Measurements from ENCODE around the gene MMP25.
"Not testable (repeated sequence)": the region's sequence is repeated elsewhere in the genome, so short reads cannot be mapped to it uniquely, and the experiment has no call there.

MMP25 gene

GRCh38 chr16:3051494-3051893, 5.1 kb downstream of the MMP25 start:
- DNase-seq (ENCODE audit: insufficient read length) (no peak), FAIRE-seq (no peak)
- no peak for TF ChIP-seq POLR2A (IDR thresholded peaks at IDR 0.05; ENCODE audit: low read depth, low read length)
- no peak for TF ChIP-seq TAF1 (IDR thresholded peaks at IDR 0.05; ENCODE audit: borderline replicate concordance, low read depth, low read length)
- TF ChIP-seq POLR2AphosphoS5 (IDR thresholded peaks at IDR 0.05; ENCODE audit: low read depth, low read length) = no peak

GRCh38 chr16:3052571-3053329, 6.4 kb downstream of the MMP25 start:
- FAIRE-seq = peak; percentile 48

GRCh38 chr16:3053330-3053710, 7.0 kb downstream of the MMP25 start:
- not testable (repeated sequence) for DNase-seq (ENCODE audit: insufficient read length)
- peak; percentile 96 for FAIRE-seq

More at GRCh38 chr16:3052571-3053329, 6.4 kb downstream of the MMP25 start:
- DNase-seq (ENCODE audit: insufficient read length) = not testable (repeated sequence)

- no peak for TF ChIP-seq POLR2A (IDR thresholded peaks at IDR 0.05; ENCODE audit: low read depth, low read length)
- no peak for TF ChIP-seq TAF1 (IDR thresholded peaks at IDR 0.05; ENCODE audit: borderline replicate concordance, low read depth, low read length)
- TF ChIP-seq POLR2AphosphoS5 (IDR thresholded peaks at IDR 0.05; ENCODE audit: low read depth, low read length) = no peak
- DNase-seq (ENCODE audit: insufficient read length) = no peak
- FAIRE-seq = peak; percentile 72
Observed at GRCh38 chr16:3054965-3055733, 8.8 kb downstream of the MMP25 start.

GRCh38 chr16:3055734-3056115, 9.4 kb downstream of the MMP25 start:
- DNase-seq (ENCODE audit: insufficient read length) = not testable (repeated sequence)
- FAIRE-seq = peak; percentile 5

GRCh38 chr16:3056336-3057180, 10.2 kb downstream of the MMP25 start:
- TF ChIP-seq POLR2A (IDR thresholded peaks at IDR 0.05; ENCODE audit: low read depth, low read length) (no peak), TAF1 (IDR thresholded peaks at IDR 0.05; ENCODE audit: borderline replicate concordance, low read depth, low read length) (no peak), POLR2AphosphoS5 (IDR thresholded peaks at IDR 0.05; ENCODE audit: low read depth, low read length) (no peak)
- no peak for FAIRE-seq
- no peak for DNase-seq (ENCODE audit: insufficient read length)

- TF ChIP-seq POLR2A (IDR thresholded peaks at IDR 0.05; ENCODE audit: low read depth, low read length) (no peak), POLR2AphosphoS5 (IDR thresholded peaks at IDR 0.05; ENCODE audit: low read depth, low read length) (no peak), TAF1 (IDR thresholded peaks at IDR 0.05; ENCODE audit: borderline replicate concordance, low read depth, low read length) (no peak)
- FAIRE-seq (no peak), DNase-seq (ENCODE audit: insufficient read length) (no peak)
Observed at GRCh38 chr16:3057181-3058138, 11.1 kb downstream of the MMP25 start.

- TF ChIP-seq TAF1 (IDR thresholded peaks at IDR 0.05; ENCODE audit: borderline replicate concordance, low read depth, low read length) (no peak), POLR2A (IDR thresholded peaks at IDR 0.05; ENCODE audit: low read depth, low read length) (no peak), POLR2AphosphoS5 (IDR thresholded peaks at IDR 0.05; ENCODE audit: low read depth, low read length) (no peak)
- DNase-seq (ENCODE audit: insufficient read length) (no peak), FAIRE-seq (no peak)
Observed at GRCh38 chr16:3058139-3059030, 12.0 kb downstream of the MMP25 start.

- TF ChIP-seq POLR2AphosphoS5 (IDR thresholded peaks at IDR 0.05; ENCODE audit: low read depth, low read length) = no peak
- TF ChIP-seq POLR2A (IDR thresholded peaks at IDR 0.05; ENCODE audit: low read depth, low read length) = peak; percentile 40; the same call in 1 of the 2 replicates
- DNase-seq (ENCODE audit: insufficient read length) (peak; percentile 95), FAIRE-seq (peak; percentile 88)
Observed at GRCh38 chr16:3059041-3059722, 12.8 kb downstream of the MMP25 start.

GRCh38 chr16:3059723-3060242, 13.4 kb downstream of the MMP25 start:
- DNase-seq (ENCODE audit: insufficient read length) (no peak), FAIRE-seq (no peak)
- TF ChIP-seq POLR2A (IDR thresholded peaks at IDR 0.05; ENCODE audit: low read depth, low read length) (no peak), POLR2AphosphoS5 (IDR thresholded peaks at IDR 0.05; ENCODE audit: low read depth, low read length) (no peak), TAF1 (IDR thresholded peaks at IDR 0.05; ENCODE audit: borderline replicate concordance, low read depth, low read length) (no peak)
